Eye (tissue), 1 donor: ENCODE results near the gene PTPRT.

Experiments used
- DNase-seq: peaks from one replicate; pipeline ENCODE4 v3.0.0-alpha.2; 2015

The PTPRT gene

DNA sequence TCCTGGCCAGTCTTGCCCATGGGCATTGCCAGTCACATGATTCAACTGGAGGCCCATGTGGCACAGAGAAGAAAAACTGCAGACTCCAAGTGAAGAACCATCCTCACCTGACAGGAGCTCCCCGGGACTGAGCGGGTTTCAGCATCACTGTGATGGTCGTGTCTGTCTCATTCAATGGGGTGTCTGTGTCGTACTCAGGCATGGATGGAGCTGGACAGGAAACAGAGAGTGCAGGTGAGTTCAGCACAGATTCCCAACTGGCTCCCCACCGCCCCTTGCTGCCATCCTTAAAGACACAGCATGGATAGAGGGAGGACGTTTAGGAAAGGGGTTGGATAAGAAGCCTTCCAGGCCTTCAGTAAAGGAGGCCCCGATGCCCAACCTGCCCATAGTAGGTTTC lies 839.2 kb downstream of the PTPRT start:
- DNase-seq = no peak

DNA sequence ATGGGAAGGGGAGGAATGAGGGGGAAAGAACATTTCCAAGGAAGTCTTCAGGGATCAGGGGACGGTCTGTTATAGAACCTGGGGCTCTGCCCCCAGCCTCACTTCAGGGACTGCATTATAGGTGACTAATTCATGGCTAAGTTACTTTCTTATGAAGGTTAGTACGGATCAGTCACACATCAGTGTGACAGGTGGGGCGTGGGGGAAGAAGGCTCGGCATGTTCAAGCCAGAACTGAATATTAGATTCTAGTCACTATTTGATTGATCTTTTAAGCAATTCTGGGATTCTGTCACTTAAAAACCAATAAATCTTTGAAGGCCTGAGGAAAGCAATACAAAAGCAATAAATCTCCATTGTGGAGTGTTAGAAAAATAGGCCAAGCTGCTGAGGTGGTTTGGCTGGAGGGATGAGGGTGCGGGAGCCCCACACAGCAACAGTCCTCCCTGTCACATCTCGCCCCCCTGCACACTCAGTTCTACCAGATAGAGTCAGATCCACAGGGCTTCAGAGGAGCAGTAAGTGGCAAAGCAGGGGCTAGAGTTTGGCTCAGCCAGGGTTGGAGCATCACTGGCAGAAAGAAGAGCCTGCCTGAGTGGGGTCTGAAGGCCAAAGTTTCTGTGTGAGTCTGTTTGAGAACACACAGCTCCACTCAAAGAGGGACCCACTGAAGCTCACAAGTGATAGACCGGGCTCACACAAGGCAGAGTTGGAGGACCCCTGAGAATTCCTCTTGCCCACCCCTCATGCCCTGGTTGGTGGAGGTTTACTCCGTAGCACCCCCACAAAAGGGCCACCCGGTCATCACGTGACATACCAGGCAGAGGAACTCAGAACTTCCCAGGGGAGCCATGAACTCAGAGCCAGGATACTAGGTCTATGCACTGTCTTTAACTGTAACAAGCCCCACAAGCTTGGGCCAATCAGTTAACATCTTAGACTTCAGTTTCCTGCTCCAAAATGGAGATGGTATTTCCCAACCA lies 843.2 kb downstream of the PTPRT start:
- no peak for DNase-seq

DNA sequence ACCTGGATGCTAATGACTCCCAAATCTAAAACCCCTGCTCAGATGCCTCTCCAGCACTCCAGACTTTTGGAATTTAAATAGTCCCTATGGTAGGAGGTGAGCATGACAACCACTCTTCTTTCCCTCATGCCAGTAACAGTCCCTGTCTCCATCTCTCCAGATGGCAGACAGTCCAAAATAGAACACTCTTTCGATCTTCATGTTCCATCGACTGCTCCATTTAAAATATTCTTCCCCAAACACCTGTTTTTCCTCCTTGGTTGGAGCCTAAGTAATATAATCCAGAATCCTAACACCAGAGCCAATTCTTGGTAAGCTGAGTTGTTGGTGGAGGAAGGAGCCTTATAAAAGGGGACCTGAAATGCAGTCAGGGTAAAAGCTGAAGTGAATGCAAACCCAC lies 848.1 kb downstream of the PTPRT start:
- DNase-seq = no peak

DNA sequence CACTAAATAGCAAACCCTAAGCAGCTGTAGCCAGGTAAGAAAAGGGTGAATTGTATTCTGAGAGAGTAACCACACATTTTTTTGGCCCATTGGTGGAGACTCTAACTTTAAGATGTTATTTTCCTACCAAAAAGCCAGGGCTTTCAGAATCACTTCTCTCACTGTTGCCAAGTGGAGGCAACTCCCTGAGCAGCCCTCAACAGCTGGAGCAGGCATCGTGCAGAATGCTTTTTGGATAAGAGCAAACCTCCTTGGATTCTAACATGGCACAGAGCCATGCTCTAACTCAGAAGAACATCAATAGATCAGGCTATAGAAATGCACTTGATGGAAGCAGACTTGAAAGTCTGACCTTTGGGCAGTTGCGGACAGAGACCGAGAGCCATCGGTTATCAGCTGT lies 849.3 kb downstream of the PTPRT start:
- DNase-seq = no peak

DNA sequence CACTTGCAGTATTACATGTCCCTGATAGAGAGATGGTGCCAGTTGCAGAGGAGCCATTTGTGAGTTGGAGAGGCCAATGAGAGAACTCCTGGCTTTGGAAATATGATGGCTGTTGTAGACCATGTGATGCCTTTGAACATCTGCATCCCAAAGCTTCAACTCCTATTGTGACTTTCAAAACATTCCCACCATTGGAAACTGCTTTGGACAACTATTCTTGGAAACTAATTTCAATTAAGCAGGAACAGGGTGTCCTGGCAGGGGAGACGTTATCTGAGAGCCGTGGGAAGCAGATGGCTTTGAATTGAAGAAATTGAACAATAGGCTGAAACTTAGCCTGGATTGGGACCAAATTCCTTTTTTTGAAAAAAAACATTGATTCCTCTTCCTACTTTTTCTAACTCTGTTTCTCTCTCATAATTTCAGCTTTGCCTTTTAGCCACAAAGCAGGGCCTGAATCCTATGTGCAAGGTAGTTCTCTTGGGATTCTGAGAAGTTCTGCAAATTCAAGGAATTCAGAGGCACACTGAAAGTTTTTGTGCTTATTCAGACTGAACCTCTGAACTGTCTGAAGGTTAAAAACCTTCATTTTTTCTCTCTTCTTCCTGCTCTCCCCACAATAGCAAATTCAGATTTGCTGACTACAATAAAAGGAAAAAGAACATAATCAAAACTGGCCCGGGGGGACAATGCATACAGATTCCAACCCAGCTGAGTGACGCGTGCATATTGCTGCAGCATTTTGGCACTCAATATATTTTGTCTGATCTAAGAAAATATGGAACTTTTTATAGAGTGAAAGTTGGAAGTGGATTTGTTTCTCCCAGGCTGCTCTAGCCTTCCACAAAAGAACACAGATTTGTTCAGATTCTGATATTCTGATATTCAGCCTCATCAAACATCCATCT lies 851.2 kb downstream of the PTPRT start:
- peak; percentile 78 for DNase-seq

DNA sequence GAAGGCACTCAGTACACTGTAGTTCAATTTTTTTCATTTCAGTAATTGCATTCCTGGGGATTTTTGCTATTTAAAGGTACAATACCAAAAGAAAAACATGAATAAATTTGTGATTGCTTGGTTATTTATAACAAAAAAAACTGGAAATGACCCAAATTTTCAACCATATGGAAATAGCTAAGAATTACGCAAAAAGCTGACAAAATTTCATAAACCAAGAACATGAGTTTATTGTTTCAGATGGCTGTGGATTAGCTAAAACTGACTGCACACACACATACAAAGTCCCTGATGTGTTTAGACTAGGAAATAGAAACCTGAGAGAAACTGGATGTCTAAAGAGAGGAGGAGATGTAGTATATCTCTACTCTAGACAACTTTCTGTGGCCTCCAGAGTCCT lies 853.1 kb downstream of the PTPRT start:
- DNase-seq = peak; percentile 44

DNA sequence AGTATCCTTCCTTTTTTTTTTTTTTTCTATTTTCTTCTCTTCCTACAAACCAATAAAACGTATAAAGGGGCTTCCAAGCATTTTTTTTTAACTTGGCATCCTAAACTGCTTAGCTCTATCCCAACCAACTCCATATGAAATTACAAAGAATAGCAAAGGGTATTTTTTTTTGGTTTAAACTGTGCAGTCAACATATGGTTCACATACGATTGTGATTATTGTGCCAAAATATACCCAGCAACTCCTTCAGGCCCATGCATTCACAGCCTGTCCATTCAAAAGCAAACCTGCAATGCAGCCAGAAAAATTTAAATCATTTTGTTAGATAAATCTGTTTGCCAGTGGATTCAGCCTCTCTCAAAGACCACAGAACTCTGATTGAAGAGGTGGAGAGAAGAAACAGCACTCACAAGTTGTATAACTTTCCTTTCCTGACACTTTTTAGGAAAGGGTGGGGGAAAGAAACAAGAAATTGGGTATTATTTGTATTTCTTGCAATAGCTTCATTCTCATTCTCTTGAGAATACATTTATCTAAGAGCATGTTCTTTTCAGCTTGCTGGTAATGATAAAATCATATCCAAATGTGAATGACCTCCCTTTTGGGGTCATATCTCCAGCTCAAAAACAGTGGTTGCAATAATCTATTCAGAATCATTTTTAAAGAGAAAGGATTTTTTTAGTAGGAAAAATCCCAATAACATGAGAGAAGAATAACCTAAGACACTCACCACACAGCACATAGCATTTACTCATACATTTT lies 870.3 kb downstream of the PTPRT start:
- peak; percentile 51 for DNase-seq

DNA sequence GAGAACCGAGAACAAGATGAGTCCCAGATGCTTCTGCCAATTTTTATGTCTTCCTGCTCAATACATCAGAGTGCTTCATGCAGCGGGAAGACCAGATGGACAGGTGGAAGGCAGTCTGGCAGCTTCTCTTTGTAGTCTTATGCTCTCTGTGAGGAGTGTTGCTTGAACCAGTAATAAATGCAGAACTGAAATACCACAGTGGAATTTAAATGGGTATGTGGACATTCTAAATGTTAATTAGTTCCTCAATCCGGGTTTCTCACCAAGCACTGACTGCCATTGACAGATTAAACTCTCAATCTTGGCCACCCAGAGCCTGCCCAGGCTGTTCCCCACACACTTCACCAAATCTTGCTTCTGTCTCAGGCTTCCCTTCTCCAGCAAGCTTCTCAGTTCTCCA lies 876.0 kb downstream of the PTPRT start:
- DNase-seq = no peak

DNA sequence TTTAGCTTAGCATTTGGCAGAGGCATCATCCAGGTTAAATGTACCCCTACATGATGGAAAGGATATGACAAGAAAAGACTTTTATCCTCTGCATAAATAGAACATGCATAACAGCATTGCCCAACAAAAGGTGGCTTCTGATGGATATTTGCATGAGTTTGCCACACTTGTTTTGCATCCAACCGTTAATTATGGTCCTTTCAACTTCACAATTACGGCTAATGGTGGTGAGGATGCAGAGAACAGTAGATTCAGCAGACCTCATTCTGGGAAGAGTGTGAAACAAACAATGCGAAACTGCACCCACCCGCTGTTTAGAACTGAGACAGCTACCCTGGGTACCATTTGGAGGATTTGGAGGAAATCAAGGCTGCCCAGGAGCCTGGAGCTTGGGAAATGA lies 880.7 kb downstream of the PTPRT start:
- no peak for DNase-seq

DNA sequence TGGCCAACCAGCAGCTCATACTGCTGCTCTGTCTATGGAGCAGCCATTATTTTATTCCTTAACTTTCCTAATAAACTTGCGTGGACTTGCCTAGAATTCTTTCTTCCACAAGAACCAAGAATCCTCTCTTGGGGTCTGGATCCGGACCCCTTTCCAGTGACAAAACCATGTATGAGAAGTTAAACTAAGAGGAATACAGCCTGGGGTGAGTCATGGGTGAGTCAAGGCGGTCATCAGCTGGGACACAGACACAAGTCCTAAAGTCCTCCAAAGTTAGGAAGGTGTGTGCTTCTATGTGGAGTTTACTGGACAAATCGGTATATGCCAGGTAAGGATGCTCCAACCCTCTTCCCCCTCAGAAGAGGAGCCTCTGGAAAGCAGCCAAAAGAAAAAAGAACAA lies 881.5 kb downstream of the PTPRT start:
- no peak for DNase-seq

DNA sequence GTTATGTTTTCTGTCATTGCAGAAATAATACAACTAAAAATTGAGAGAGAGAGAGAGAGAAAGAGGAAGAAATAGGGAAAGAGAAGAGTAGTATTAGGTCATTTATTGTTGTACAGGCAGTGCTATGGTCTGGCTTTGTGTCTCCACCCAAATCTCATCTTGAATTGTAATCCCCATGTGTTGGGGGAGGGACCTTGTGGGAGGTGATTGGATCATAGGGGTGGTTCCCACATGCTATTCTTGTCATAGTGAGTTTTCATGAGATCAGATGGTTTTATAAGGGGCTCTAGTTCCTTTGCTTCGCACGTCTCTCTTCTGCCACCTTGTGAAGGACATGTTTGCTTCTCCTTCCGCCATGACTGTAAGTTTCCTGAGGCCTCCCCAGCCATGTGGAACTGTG lies 894.1 kb downstream of the PTPRT start:
- no peak for DNase-seq

DNA sequence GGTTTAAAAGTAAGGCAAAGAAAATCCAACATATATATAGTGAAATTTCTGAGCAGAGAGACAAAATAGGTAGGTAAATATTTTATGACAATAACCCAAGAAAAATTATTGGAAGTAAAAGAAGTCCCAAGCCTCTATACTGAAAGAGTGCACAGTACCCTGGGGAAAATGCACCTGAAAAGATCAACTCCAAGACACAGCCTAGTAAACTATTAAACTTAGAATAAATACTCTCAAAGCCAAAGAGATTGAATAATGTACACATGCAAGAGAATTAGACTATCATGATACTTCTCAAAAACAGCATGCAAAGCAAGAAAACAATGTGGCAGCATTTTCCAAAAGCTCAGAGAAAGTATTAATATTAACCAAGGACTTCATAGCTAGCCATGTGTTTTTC lies 894.7 kb downstream of the PTPRT start:
- DNase-seq = no peak

DNA sequence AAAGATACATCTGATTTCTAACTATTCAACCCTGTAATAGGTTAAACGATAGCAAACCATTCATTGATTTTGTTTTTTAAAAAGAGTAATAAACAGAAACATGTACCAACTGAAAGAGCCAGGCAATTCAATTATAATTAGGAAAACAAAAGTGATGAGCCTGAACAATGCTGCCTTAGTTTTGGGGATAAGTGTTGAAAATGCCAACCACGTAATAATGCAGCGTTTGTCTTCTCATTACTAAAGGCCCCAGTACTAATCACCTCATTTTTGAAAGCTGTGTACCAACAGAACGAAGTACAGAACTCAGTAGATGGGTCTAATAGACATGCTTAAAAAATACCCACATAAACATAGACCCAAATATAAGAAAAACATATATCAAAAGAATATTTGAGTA lies 907.9 kb downstream of the PTPRT start:
- DNase-seq = no peak

DNA sequence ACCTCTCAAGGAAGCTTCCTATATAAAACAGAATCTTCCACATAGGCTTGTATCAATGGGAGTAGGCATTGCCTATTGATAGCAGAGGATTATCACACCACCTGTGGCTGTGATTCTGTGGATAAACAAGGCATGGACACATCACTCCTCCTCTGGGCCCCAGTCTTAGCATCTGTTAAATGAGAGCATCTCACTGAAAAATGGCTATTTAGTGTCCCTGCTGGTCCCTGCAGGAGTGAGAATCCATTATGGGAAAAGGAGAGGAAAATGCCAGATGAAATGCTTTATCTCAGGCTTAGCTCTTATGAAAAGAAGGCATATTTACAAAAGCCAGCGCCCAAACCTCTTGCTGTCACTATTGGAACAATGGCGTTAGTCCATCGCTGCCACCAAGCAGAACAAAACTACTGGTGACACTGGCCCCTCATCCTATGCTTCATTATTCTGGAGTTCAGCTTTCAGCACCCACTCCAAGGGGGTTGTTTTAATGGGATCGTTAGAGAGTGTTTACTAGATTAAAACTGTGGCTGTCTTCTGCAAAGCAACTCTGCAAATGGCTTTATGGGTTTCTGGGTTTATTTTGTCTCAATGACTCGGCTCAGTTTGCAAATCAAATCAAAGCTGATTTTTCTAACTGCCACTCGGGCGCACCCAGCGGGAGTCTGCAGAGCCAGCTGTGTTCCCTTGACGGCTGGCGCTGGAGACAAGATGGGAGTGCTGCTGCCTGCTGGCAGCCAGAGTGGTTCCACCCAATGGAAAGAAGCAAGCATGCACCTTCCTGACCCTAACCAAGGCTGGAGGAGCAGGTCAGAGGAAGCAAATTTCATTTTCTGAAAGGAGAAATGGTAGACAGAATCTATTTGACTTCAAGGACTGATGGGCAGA lies 912.7 kb downstream of the PTPRT start:
- peak; percentile 40 for DNase-seq

DNA sequence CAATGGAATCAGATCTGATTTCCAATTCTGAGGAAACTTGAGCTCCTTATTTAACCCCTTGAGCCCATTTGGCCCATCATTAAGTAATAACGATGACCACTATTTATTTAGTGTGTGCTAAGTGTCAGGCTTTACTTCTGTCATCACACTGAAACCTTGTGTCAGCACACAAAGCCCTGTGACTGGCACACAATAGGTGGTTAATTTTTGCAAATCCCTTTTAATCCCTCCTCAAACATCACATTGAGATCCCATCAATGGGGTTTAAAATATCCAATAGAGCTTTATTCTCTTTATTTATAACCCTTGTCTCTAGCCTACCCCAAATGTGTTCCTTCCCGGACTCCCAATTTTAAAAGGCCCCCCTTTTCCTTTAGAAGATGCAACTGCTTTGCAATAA lies 914.7 kb downstream of the PTPRT start:
- DNase-seq = no peak

DNA sequence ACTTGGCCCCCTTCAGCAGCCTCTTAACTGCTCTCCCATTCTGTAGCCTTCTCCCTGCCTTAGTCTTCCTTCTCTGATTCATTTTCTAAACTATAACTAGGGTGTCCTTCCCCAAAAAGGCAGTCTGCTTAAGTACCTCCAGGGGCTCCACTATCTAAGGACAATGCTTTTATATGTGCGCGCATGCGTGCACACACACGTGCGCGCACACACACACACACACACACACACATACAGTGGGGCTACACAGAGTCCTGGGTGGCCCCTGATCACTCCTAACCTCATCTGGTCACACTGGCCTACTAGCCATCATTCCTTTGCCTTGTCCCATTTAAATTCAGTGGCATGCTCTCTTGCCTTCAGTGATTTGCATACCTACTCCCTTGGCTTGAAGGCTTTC lies 917.2 kb downstream of the PTPRT start:
- DNase-seq = no peak

DNA sequence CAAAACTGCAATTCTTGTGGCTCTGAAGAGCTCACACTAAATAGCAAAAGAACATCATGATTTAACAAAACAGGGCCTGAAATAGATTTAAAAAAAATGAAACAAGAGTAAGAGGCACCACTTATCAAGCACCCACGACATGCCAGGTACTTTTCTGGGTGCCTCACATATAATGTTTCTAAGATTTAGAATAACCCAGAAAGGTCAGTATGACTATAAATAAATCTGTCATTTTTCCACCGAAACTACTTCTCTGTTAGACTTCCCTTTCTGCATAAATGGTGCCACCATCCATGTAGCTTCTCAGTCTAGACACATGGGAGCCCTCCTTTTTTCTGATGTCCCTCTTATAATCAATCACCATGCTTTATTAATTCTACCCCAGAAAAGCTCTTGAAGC lies 919.2 kb downstream of the PTPRT start:
- DNase-seq = no peak

DNA sequence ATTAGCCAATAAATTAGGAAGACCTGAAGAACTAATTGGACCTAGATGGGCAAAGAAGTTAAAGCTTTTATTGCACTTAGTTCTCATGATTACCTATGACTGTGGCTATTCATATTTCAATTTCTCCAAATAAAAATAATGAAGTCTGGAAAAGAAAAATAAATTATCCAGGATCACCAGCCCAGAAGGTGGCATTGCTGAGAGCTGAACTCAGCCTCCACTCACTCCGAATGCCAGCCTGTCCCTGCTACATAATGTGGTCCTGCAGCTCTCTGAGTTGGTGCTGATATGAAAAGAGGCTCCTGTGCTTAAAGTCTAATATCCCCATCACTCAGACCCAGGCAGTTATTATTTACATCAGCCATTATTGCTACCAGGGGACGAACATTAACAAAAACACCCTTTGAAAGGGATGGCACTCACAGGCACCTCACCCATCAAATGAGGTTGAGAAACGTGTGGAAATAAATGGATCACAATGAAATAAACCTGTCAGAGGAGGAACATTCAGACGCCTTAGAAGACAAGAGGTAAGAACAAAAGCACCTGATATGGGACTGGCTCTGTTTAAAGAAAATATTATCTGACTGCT lies 921.8 kb downstream of the PTPRT start:
- DNase-seq = no peak

DNA sequence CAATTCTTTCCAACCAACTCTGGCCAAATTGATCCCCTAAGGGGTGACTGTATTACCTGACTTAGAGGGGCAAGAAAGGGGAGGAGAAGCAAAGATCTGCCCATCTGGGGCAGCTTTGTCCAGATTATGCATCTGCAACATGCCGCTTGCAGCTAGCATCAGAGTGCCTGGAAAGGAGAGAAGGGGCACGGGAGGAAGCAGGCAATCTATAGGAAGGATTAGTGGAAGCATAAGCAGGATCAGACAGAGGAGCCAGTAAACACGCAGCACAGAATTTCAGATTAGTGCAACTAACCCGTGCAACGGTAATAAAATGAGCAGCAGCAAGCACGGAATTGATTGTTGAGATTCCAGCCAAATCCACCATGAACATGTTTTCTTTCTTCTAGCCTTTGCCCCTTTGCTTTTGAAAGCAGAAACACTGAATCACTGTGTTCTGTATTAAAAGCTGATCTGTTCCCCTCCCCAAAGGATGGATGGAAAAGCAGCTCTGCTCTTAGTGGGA lies 927.9 kb downstream of the PTPRT start:
- DNase-seq = peak; percentile 9

DNA sequence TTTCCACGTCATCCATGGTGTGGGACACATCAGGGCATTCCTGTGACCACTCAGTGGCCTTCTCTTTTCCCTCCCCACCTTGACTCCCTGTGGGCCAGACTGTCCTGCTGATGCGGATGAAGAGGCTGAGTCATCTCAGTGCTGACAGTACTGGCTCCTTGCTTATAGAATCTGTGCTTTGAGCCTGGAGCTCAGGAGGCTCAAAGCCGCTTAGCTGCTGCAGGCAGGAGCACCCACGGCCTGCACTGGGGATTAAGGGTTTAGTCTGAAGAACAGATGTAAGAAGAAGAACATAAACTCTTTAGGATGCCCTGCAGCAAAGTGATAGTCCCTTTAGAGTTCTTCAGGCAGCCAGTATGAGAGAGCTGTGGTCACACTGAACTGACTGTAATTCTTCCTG lies 929.5 kb downstream of the PTPRT start:
- DNase-seq = peak; percentile 8

DNA sequence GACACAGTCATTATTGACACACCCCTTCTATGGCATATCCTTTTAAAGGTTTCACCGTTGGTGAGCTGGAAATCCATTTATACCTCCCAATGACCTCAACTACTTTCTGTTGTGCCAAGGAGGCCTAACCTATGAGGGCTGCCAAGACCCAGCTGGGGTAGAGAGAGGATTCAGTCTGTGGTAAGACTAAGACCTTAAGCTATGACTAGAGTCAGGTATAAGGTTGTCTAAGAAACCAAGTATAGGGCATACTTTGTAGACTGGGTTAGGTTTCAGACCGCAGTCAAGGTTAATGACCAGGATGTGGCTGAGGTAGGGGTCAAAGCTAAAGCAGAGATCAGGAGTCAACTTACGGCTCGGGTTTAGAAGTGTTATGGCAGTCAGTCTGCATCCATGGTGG lies 930.3 kb downstream of the PTPRT start:
- no peak for DNase-seq
